ENCODE data around the gene SLC6A3.

The SLC6A3 gene

DNA sequence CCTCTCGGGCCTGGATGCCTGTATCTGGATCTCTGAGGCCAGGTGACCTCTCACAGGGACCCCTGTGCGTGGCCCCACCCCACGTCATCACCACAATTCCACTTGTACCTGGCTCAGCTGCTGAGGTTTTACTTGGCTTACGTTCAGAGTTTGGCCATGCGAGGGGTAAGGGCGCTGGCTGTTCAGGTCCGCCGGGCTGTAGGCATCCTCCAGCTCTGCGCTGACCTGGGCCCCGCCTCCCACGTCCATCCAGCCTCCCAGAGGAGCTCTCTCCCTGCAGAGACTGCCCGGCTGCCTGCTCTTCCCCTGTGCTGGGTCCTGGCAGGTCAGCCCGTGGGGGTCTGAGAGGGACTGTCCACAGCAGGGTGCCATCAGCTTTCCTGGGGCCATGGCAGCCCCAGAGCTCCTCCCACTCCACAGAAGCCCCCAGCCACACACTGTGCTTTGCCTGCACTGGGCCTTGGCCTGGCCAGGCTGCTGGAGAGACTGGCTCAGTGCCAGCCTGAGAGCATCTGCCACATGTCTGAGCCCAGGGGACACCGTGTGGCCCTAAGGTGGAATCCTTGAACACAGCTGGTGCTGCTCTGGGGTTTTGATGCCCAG is 43.6 kb downstream of the SLC6A3 start:
- TF ChIP-seq, protein P1, sequence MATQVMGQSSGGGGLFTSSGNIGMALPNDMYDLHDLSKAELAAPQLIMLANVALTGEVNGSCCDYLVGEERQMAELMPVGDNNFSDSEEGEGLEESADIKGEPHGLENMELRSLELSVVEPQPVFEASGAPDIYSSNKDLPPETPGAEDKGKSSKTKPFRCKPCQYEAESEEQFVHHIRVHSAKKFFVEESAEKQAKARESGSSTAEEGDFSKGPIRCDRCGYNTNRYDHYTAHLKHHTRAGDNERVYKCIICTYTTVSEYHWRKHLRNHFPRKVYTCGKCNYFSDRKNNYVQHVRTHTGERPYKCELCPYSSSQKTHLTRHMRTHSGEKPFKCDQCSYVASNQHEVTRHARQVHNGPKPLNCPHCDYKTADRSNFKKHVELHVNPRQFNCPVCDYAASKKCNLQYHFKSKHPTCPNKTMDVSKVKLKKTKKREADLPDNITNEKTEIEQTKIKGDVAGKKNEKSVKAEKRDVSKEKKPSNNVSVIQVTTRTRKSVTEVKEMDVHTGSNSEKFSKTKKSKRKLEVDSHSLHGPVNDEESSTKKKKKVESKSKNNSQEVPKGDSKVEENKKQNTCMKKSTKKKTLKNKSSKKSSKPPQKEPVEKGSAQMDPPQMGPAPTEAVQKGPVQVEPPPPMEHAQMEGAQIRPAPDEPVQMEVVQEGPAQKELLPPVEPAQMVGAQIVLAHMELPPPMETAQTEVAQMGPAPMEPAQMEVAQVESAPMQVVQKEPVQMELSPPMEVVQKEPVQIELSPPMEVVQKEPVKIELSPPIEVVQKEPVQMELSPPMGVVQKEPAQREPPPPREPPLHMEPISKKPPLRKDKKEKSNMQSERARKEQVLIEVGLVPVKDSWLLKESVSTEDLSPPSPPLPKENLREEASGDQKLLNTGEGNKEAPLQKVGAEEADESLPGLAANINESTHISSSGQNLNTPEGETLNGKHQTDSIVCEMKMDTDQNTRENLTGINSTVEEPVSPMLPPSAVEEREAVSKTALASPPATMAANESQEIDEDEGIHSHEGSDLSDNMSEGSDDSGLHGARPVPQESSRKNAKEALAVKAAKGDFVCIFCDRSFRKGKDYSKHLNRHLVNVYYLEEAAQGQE (IDR thresholded peaks at IDR 0.05; ENCODE audit: insufficient read depth in 1 of 2, low read depth in 2 of 2, low read length in 2 of 2) = no peak
- TF ChIP-seq POLR2AphosphoS5 (IDR thresholded peaks at IDR 0.05; ENCODE audit: low read depth, low read length) = no peak
- TF ChIP-seq TAF1 (IDR thresholded peaks at IDR 0.05; ENCODE audit: borderline replicate concordance, insufficient read depth, low read length) = no peak
- no peak for TF ChIP-seq FOXP2 (optimal IDR thresholded peaks at IDR 0.05; ENCODE audit: borderline replicate concordance, extremely low read depth, extremely low read length, insufficient read depth)
- TF ChIP-seq SIN3A (IDR thresholded peaks at IDR 0.05; ENCODE audit: borderline replicate concordance, insufficient read depth, low read length) = no peak

DNA sequence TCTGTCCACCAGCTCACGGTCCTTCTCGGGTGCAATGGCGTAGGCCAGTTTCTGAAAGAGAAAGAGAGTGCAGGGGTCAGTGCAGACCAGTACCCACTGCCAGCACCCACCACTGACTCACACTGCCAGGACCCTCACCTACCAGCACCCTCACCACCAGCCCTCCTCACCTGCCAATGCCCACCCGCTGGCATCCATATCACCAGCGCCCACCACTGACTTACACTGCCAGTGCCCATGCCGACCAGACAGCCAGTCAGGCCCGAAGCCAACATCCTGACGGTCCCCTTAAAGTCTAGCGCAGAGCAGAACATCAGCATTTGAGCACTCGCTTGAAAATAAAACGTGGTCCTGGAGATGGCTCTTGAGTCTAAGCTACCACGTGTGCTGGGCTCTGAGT is 44.3 kb downstream of the SLC6A3 start:
- TF ChIP-seq SIN3A (IDR thresholded peaks at IDR 0.05; ENCODE audit: borderline replicate concordance, insufficient read depth, low read length) = no peak
- TF ChIP-seq, protein P1 (IDR thresholded peaks at IDR 0.05; ENCODE audit: insufficient read depth in 1 of 2, low read depth in 2 of 2, low read length in 2 of 2) = no peak
- TF ChIP-seq FOXP2 (optimal IDR thresholded peaks at IDR 0.05; ENCODE audit: borderline replicate concordance, extremely low read depth, extremely low read length, insufficient read depth) = no peak
- TF ChIP-seq TAF1 (IDR thresholded peaks at IDR 0.05; ENCODE audit: borderline replicate concordance, insufficient read depth, low read length) = no peak
- TF ChIP-seq POLR2AphosphoS5 (IDR thresholded peaks at IDR 0.05; ENCODE audit: low read depth, low read length) = no peak

DNA sequence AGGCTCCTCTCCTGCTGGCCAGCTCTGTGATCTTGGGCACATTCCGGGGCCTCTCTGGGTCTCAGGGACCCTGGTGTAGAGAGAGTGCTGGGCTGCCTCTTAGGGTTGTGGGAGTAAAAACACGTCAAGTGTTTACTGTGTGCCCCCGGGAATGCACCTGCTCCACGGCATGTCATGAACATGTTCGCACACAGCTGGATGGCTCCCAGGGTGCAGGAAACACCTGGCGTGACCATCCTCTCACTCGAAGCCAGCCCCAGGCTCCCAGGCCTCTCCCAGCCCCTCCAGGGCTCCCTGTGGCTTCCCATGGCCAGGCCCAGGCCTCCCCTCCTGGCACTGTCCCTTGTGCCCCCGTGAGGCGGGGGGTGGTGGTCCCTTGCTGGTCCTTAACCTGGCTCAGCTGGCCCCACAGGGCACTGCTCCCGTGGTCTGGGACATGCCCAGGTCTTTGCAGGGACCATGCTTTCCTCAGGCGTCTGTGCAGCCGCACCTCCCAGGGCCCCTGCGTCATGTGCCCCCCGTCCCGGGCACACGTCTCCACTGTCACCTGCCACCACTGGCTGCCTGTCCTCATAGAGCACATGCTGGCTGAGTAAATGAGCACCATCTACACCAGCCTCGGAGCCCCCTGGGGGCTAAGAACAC is 44.9 kb downstream of the SLC6A3 start:
- TF ChIP-seq SIN3A (IDR thresholded peaks at IDR 0.05; ENCODE audit: borderline replicate concordance, insufficient read depth, low read length) = no peak
- no peak for TF ChIP-seq FOXP2 (optimal IDR thresholded peaks at IDR 0.05; ENCODE audit: borderline replicate concordance, extremely low read depth, extremely low read length, insufficient read depth)
- no peak for TF ChIP-seq POLR2AphosphoS5 (IDR thresholded peaks at IDR 0.05; ENCODE audit: low read depth, low read length)
- no peak for TF ChIP-seq TAF1 (IDR thresholded peaks at IDR 0.05; ENCODE audit: borderline replicate concordance, insufficient read depth, low read length)
- TF ChIP-seq, protein P1 (IDR thresholded peaks at IDR 0.05; ENCODE audit: insufficient read depth in 1 of 2, low read depth in 2 of 2, low read length in 2 of 2) = no peak

DNA sequence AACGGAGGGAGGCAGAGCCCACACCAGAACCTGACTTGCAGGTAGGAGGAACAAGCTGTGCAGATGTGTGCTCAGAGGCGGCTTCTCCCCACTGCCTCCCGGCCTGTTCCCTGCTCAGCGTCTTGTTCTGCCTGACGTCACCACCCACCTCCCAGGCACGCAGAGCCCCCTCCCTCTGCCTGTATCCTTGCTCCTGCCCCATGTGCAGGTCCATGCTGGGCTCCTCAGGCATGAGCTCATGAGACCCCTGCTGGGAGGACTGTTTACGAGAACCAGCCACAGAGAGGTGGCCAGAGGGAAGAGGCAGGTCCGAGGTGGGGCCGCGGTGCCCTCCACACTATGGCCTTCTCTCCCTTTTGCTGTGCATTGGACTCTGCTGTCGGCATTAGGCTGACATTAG is 45.5 kb downstream of the SLC6A3 start:
- no peak for TF ChIP-seq SIN3A (IDR thresholded peaks at IDR 0.05; ENCODE audit: borderline replicate concordance, insufficient read depth, low read length)
- no peak for TF ChIP-seq POLR2AphosphoS5 (IDR thresholded peaks at IDR 0.05; ENCODE audit: low read depth, low read length)
- TF ChIP-seq, protein P1 (IDR thresholded peaks at IDR 0.05; ENCODE audit: insufficient read depth in 1 of 2, low read depth in 2 of 2, low read length in 2 of 2) = no peak
- TF ChIP-seq TAF1 (IDR thresholded peaks at IDR 0.05; ENCODE audit: borderline replicate concordance, insufficient read depth, low read length) = no peak
- TF ChIP-seq FOXP2 (optimal IDR thresholded peaks at IDR 0.05; ENCODE audit: borderline replicate concordance, extremely low read depth, extremely low read length, insufficient read depth) = no peak
